HEK293T (cell line): ENCODE results near the gene ARHGAP12.

Experiments
- CTCF ChIA-PET: fragments of 350-600 bp; formaldehyde crosslinking; extraction: SDS; loops from one replicate; lab custom pipeline; 2021; ENCODE audit warnings: antibody characterized with exemption, inconsistent platforms; lab: Yijun Ruan, JAX
- POLR2A ChIA-PET: fragments of 350-600 bp; formaldehyde crosslinking; extraction: SDS; loops from one replicate; lab custom pipeline; 2020; ENCODE audit warnings: antibody characterized with exemption, inconsistent platforms; lab: Yijun Ruan, JAX
- DNase-seq: peaks from one replicate; pipeline ENCODE4 v3.0.0; 2012; ENCODE audit warnings: mixed read lengths; ENCODE audit errors: extremely low spot score
- ARNT ChIP-seq: fragments of 450-650 bp; IDR thresholded peaks from 2 replicates; pipeline ENCODE4 v1.6.1; 2017; ENCODE audit warnings: mild to moderate bottlenecking
- BHLHE40 ChIP-seq: fragments of 450-650 bp; IDR thresholded peaks from 2 replicates; pipeline ENCODE4 v1.6.1; 2016; ENCODE audit warnings: mild to moderate bottlenecking, moderate library complexity, borderline replicate concordance
- CTBP1 ChIP-seq: fragments of 450-650 bp; IDR thresholded peaks from 2 replicates; pipeline ENCODE4 v1.6.1; 2016; ENCODE audit warnings: borderline replicate concordance
- ELF4 ChIP-seq: fragments of 450-650 bp; IDR thresholded peaks from 2 replicates; pipeline ENCODE4 v1.6.1; 2017; ENCODE audit warnings: antibody characterized with exemption
- FOXA1 ChIP-seq: fragments of 450-650 bp; IDR thresholded peaks from 2 replicates; pipeline ENCODE4 v1.6.1; 2016; ENCODE audit warnings: mild to moderate bottlenecking
- FOXK2 ChIP-seq: fragments of 450-650 bp; IDR thresholded peaks from 2 replicates; pipeline ENCODE4 v1.6.1; 2016; ENCODE audit warnings: mild to moderate bottlenecking
- FOXM1 ChIP-seq: fragments of 450-650 bp; IDR thresholded peaks from 2 replicates; pipeline ENCODE4 v1.6.1; 2017; ENCODE audit warnings: mild to moderate bottlenecking, borderline replicate concordance
- HDGF ChIP-seq: fragments of 450-650 bp; IDR thresholded peaks from 2 replicates; pipeline ENCODE4 v1.6.1; 2017; ENCODE audit warnings: antibody characterized with exemption, borderline replicate concordance
- L3MBTL2 ChIP-seq: fragments of 450-650 bp; conservative IDR thresholded peaks from 2 replicates; pipeline ENCODE4 v1.6.1; 2016; ENCODE audit warnings: mild to moderate bottlenecking
- LEF1 ChIP-seq: fragments of 450-650 bp; IDR thresholded peaks from 2 replicates; pipeline ENCODE4 v1.6.1; 2017; ENCODE audit warnings: mild to moderate bottlenecking, borderline replicate concordance
- NFRKB ChIP-seq: fragments of 450-650 bp; IDR thresholded peaks from 2 replicates; pipeline ENCODE4 v1.6.1; 2016; ENCODE audit warnings: mild to moderate bottlenecking, moderate library complexity
- PKNOX1 ChIP-seq: fragments of 450-650 bp; IDR thresholded peaks from 2 replicates; pipeline ENCODE4 v1.6.1; 2016
- SP1 ChIP-seq: fragments of 450-650 bp; IDR thresholded peaks from 2 replicates; pipeline ENCODE4 v1.6.1; 2017
- SUZ12 ChIP-seq: fragments of 450-650 bp; IDR thresholded peaks from 2 replicates; pipeline ENCODE4 v1.6.1; 2016; ENCODE audit warnings: mild to moderate bottlenecking
- TARDBP ChIP-seq: fragments of 450-650 bp; IDR thresholded peaks from 2 replicates; pipeline ENCODE4 v1.6.1; 2016
- ZNF384 ChIP-seq: fragments of 450-650 bp; IDR thresholded peaks from 2 replicates; pipeline ENCODE4 v1.6.1; 2016

The ARHGAP12 gene

GRCh38 chr10:31927884-31928548 lies 615 bp downstream of the ARHGAP12 start:
- POLR2A ChIA-PET = interaction anchor here (1.3 to 1.6 kb wide), 2 partner anchors 13 to 65 kb away, joined by 6 read pairs; no protein-coding TSS in a partner anchor

GRCh38 chr10:31927565-31927883 lies 1.1 kb downstream of the ARHGAP12 start:
- CTCF ChIA-PET = interaction anchor here (0.7 kb wide), 1 partner anchor 312 kb away, joined by 3 read pairs; no protein-coding TSS in a partner anchor
- POLR2A ChIA-PET = interaction anchor here (1.3 kb wide), 1 partner anchor 14 kb away, joined by 6 read pairs; no protein-coding TSS in a partner anchor
- TF ChIP-seq ZNF384 (no peak), L3MBTL2 (peak; percentile 38; the same call in 1 of the 2 replicates)
- DNase-seq = no peak

More at GRCh38 chr10:31927884-31928548, 615 bp downstream of the ARHGAP12 start:
- DNase-seq = peak; percentile 39
- TF ChIP-seq FOXA1 (no peak), ZNF384 (no peak), TARDBP (no peak), FOXM1 (no peak), FOXK2 (no peak), NFRKB (no peak), CTBP1 (no peak), LEF1 (no peak), SP1 (no peak), ELF4 (no peak), HDGF (no peak), PKNOX1 (no peak), SUZ12 (no peak), BHLHE40 (no peak), L3MBTL2 (no peak), ARNT (no peak)
- CTCF ChIA-PET = interaction anchor here (0.7 kb wide), 1 partner anchor 313 kb away, joined by 3 read pairs; no protein-coding TSS in a partner anchor

GRCh38 chr10:31926765-31927564 lies 1.7 kb downstream of the ARHGAP12 start:
- ChIA-PET POLR2A (no interaction called here), CTCF (no interaction called here)
- TF ChIP-seq PKNOX1 (no peak), BHLHE40 (no peak), L3MBTL2 (no peak), SP1 (no peak), LEF1 (no peak), FOXK2 (no peak), CTBP1 (no peak), TARDBP (no peak), ZNF384 (no peak), SUZ12 (no peak), HDGF (no peak), ELF4 (no peak), FOXA1 (no peak), FOXM1 (no peak), NFRKB (no peak), ARNT (no peak)
- DNase-seq = no peak

GRCh38 chr10:31926160-31926559 lies 2.5 kb downstream of the ARHGAP12 start:
- no peak for TF ChIP-seq ELF4
- no peak for TF ChIP-seq PKNOX1
- no peak for TF ChIP-seq SP1
- no peak for TF ChIP-seq TARDBP
- TF ChIP-seq L3MBTL2 = no peak
- no peak for DNase-seq
- CTCF ChIA-PET = interaction anchor here (0.5 kb wide), 1 partner anchor 251 kb away, joined by 3 read pairs; no protein-coding TSS in a partner anchor
- POLR2A ChIA-PET = no interaction called here

GRCh38 chr10:31924833-31925232 lies 3.8 kb downstream of the ARHGAP12 start:
- no peak for TF ChIP-seq BHLHE40
- TF ChIP-seq CTBP1 = no peak
- TF ChIP-seq SP1 = no peak
- no peak for TF ChIP-seq NFRKB
- no peak for TF ChIP-seq FOXK2
- no peak for DNase-seq
- CTCF ChIA-PET = no interaction called here
- POLR2A ChIA-PET = no interaction called here

GRCh38 chr10:31923389-31923788 lies 5.2 kb downstream of the ARHGAP12 start:
- ChIA-PET CTCF (no interaction called here), POLR2A (no interaction called here)
- DNase-seq = no peak

More at GRCh38 chr10:31923389-31923788, 5.2 kb downstream of the ARHGAP12 start:
- TF ChIP-seq HDGF (no peak), L3MBTL2 (no peak)
